ENCODE data around the gene FXYD6. TPM values are rescaled to one million over a fixed set of nuclear protein-coding genes. Genes with fewer than 3 reads are reported as not detected.

The FXYD6 gene
- polyA plus RNA-seq, 1 of the 3 experiments (the other 2 are of a cell fraction): 1.4 TPM

DNA sequence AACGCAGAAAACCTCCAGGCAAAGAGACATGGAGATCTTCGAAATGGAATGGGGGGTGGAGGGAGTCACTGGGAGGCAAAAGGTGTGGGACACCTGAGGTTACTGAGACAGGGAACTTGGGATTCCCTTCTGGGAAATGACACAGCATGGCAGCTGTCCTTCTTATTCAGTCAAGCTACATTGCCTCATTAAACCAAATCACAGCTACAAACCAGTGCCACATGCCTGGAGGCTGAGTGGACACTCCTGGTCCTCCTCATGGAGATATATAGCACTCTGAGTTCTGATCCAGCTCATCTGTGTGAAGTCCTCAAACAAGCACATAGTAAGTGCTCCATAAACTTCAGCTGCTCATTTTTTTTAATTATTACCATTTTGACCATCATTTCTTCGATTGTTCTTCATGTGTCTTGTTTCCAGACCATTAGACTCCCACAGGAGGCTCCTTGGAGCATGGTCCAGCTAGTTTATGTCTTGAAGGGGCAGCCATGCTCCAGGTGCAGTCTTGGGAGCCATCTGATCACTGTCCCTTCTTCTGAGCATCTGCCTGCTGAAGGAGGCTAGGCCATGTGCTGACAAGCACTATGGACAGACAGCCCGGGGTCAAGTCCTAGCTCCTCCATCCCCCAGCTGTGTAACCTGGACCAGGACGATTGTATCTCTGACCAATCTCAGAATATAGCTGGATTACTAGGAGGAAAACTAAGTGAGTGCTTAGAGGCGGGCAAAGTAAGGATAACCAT is 42.2 kb downstream of the FXYD6 start:
- 38% methylated on average over 6 of the region's 6 CpGs for WGBS (ENCODE audit: low lambda C conversion rate)
- no peaks in the 10 kb centered on the region for H3F3A ChIP-seq (replicated peaks; ENCODE audit: insufficient read depth)
- no peak for DNase-seq
- ChIA-PET POLR2A (no interaction called here), CTCF (interaction anchor here (1.3 to 25.9 kb wide), 8 partner anchors 9 to 408 kb away, joined by 6 to 481 read pairs (median 18); partner anchors contain the start of gene FXYD2)
- no peaks in the 10 kb centered on the region for H3K79me2 ChIP-seq (ENCODE audit: insufficient read depth)
- no peak overlapping the region for H3K4me3 ChIP-seq (ENCODE audit: low read depth in 2 of 2, low read length in 1 of 2)
- H3K9me2 ChIP-seq: no peaks in the 10 kb centered on the region
- no peak overlapping the region for H3K9ac ChIP-seq
- peaks cover 0 to 6% of the 10 kb centered on the region in 2 experiments; a peak in 1 of 4 replicates for H3K4me1 ChIP-seq (ENCODE audit: control insufficient read depth in 1 of 2, insufficient read depth in 2 of 2, low read depth in 1 of 2, low read length in 1 of 2)
- H4K20me1 ChIP-seq (ENCODE audit: insufficient read depth): no peaks in the 10 kb centered on the region
- H3K36me3 ChIP-seq (replicated peaks in 1 of 2; ENCODE audit: control insufficient read depth in 1 of 2, insufficient read depth in 2 of 2, low read length in 1 of 2): no peaks in the 10 kb centered on the region
- H3K27me3 ChIP-seq (ENCODE audit: insufficient read depth): peaks cover 18% of the 10 kb centered on the region; the same call in 1 of the 2 replicates
- no peaks in the 10 kb centered on the region for H3K9me3 ChIP-seq
- H3K4me2 ChIP-seq: no peak overlapping the region
- no peak overlapping the region for H3K27ac ChIP-seq (ENCODE audit: low read depth in 2 of 2, low read length in 1 of 2)
- H2AFZ ChIP-seq (ENCODE audit: low read depth): no peak overlapping the region
- TF ChIP-seq TEAD4 (IDR thresholded peaks at IDR 0.05; ENCODE audit: borderline replicate concordance, insufficient read depth) (no peak), SMC3 (IDR thresholded peaks at IDR 0.05; ENCODE audit: low read depth, low read length) (no peak), FOXM1 (IDR thresholded peaks at IDR 0.05; ENCODE audit: low read depth) (no peak)
- TF ChIP-seq, protein P1, sequence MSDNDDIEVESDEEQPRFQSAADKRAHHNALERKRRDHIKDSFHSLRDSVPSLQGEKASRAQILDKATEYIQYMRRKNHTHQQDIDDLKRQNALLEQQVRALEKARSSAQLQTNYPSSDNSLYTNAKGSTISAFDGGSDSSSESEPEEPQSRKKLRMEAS (IDR thresholded peaks at IDR 0.05; ENCODE audit: low read depth): no peak
- TF ChIP-seq, protein P2, sequence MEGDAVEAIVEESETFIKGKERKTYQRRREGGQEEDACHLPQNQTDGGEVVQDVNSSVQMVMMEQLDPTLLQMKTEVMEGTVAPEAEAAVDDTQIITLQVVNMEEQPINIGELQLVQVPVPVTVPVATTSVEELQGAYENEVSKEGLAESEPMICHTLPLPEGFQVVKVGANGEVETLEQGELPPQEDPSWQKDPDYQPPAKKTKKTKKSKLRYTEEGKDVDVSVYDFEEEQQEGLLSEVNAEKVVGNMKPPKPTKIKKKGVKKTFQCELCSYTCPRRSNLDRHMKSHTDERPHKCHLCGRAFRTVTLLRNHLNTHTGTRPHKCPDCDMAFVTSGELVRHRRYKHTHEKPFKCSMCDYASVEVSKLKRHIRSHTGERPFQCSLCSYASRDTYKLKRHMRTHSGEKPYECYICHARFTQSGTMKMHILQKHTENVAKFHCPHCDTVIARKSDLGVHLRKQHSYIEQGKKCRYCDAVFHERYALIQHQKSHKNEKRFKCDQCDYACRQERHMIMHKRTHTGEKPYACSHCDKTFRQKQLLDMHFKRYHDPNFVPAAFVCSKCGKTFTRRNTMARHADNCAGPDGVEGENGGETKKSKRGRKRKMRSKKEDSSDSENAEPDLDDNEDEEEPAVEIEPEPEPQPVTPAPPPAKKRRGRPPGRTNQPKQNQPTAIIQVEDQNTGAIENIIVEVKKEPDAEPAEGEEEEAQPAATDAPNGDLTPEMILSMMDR (IDR thresholded peaks at IDR 0.05): no peak
- TF ChIP-seq, protein P3, sequence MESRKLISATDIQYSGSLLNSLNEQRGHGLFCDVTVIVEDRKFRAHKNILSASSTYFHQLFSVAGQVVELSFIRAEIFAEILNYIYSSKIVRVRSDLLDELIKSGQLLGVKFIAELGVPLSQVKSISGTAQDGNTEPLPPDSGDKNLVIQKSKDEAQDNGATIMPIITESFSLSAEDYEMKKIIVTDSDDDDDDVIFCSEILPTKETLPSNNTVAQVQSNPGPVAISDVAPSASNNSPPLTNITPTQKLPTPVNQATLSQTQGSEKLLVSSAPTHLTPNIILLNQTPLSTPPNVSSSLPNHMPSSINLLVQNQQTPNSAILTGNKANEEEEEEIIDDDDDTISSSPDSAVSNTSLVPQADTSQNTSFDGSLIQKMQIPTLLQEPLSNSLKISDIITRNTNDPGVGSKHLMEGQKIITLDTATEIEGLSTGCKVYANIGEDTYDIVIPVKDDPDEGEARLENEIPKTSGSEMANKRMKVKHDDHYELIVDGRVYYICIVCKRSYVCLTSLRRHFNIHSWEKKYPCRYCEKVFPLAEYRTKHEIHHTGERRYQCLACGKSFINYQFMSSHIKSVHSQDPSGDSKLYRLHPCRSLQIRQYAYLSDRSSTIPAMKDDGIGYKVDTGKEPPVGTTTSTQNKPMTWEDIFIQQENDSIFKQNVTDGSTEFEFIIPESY (IDR thresholded peaks at IDR 0.05; ENCODE audit: borderline replicate concordance, low read depth): no peak

DNA sequence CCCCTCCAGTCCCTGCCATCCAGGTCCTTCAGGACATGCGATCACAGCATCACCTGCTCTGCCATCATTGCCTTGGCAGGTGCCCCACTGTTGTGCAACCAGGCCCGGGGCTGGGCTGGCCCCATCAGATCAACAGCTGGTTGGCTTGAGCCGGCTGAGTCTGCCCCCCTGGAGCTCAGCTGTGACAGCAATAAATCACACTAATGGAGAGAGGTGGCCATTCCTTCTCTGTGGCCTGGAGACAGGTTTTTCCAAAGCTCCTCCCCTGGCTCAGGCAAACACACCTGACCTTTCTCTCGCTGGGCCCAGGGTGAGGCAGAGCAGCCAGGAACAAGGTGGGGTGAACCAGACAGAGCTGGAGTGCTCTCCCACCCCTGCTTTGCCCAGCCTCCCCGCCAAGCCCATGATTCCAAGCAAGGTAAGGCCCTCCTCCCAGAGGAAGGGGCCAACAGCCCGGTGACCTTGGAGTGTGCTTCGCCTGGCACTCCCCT is 43.0 kb downstream of the FXYD6 start:
- POLR2A ChIA-PET: interaction anchor here (0.9 kb wide), 1 partner anchor 113 kb away, joined by 3 read pairs; no protein-coding TSS in a partner anchor

More for the DNA sequence above, 43.0 kb downstream of the FXYD6 start:
- Histone ChIP-seq H4K20me1 (ENCODE audit: insufficient read depth) (no peaks in the 10 kb centered on the region), H3F3A (replicated peaks; ENCODE audit: insufficient read depth) (no peaks in the 10 kb centered on the region), H3K9me3 (no peaks in the 10 kb centered on the region), H3K27me3 (ENCODE audit: insufficient read depth) (peaks cover 18% of the 10 kb centered on the region; the same call in 1 of the 2 replicates), H3K79me2 (ENCODE audit: insufficient read depth) (no peaks in the 10 kb centered on the region), H3K27ac (ENCODE audit: low read depth in 2 of 2, low read length in 1 of 2) (no peak overlapping the region), H3K4me3 (ENCODE audit: low read depth in 2 of 2, low read length in 1 of 2) (no peak overlapping the region), H3K9me2 (no peaks in the 10 kb centered on the region), H3K36me3 (replicated peaks in 1 of 2; ENCODE audit: control insufficient read depth in 1 of 2, insufficient read depth in 2 of 2, low read length in 1 of 2) (no peaks in the 10 kb centered on the region), H2AFZ (ENCODE audit: low read depth) (no peak overlapping the region), H3K4me2 (no peak overlapping the region), H3K4me1 (ENCODE audit: control insufficient read depth in 1 of 2, insufficient read depth in 2 of 2, low read depth in 1 of 2, low read length in 1 of 2) (peaks cover 0 to 6% of the 10 kb centered on the region in 2 experiments; a peak in 2 of 4 replicates), H3K9ac (no peak overlapping the region)
- WGBS (ENCODE audit: low lambda C conversion rate): 39% methylated on average over 7 of the region's 7 CpGs
- TF ChIP-seq, protein P2 (IDR thresholded peaks at IDR 0.05): no peak
- TF ChIP-seq NRF1 (IDR thresholded peaks at IDR 0.05; ENCODE audit: low read depth, low read length) (no peak), MEF2A (IDR thresholded peaks at IDR 0.05; ENCODE audit: borderline replicate concordance, low read depth) (no peak), RCOR1 (IDR thresholded peaks at IDR 0.05; ENCODE audit: low read length) (no peak), SIN3A (IDR thresholded peaks at IDR 0.05; ENCODE audit: borderline replicate concordance, low read depth, low read length) (no peak), TAF1 (IDR thresholded peaks at IDR 0.05; ENCODE audit: borderline replicate concordance, low read depth, low read length) (no peak)
- TF ChIP-seq, protein P4, sequence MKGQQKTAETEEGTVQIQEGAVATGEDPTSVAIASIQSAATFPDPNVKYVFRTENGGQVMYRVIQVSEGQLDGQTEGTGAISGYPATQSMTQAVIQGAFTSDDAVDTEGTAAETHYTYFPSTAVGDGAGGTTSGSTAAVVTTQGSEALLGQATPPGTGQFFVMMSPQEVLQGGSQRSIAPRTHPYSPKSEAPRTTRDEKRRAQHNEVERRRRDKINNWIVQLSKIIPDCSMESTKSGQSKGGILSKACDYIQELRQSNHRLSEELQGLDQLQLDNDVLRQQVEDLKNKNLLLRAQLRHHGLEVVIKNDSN (IDR thresholded peaks at IDR 0.05; ENCODE audit: borderline replicate concordance, low read depth): no peak
- TF ChIP-seq, protein P5, sequence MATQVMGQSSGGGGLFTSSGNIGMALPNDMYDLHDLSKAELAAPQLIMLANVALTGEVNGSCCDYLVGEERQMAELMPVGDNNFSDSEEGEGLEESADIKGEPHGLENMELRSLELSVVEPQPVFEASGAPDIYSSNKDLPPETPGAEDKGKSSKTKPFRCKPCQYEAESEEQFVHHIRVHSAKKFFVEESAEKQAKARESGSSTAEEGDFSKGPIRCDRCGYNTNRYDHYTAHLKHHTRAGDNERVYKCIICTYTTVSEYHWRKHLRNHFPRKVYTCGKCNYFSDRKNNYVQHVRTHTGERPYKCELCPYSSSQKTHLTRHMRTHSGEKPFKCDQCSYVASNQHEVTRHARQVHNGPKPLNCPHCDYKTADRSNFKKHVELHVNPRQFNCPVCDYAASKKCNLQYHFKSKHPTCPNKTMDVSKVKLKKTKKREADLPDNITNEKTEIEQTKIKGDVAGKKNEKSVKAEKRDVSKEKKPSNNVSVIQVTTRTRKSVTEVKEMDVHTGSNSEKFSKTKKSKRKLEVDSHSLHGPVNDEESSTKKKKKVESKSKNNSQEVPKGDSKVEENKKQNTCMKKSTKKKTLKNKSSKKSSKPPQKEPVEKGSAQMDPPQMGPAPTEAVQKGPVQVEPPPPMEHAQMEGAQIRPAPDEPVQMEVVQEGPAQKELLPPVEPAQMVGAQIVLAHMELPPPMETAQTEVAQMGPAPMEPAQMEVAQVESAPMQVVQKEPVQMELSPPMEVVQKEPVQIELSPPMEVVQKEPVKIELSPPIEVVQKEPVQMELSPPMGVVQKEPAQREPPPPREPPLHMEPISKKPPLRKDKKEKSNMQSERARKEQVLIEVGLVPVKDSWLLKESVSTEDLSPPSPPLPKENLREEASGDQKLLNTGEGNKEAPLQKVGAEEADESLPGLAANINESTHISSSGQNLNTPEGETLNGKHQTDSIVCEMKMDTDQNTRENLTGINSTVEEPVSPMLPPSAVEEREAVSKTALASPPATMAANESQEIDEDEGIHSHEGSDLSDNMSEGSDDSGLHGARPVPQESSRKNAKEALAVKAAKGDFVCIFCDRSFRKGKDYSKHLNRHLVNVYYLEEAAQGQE (IDR thresholded peaks at IDR 0.05; ENCODE audit: low read depth, low read length): no peak
- CTCF ChIA-PET: interaction anchor here (0.8 to 25.9 kb wide), 8 partner anchors 8 to 407 kb away, joined by 3 to 481 read pairs (median 18); partner anchors contain the start of gene FXYD2
- DNase-seq: peak; percentile 15
